Kidney capillary endothelial cell (primary cell): ENCODE measurements around the gene INO80B.
"Not testable (repeated sequence)": the region's sequence is repeated elsewhere in the genome, so short reads cannot be mapped to it uniquely, and the experiment has no call there.

Experiments
- DNase-seq: peaks from one replicate; pipeline ENCODE4 v3.0.0-alpha.2; 2018; ENCODE audit warnings: low spot score

INO80B gene

DNA sequence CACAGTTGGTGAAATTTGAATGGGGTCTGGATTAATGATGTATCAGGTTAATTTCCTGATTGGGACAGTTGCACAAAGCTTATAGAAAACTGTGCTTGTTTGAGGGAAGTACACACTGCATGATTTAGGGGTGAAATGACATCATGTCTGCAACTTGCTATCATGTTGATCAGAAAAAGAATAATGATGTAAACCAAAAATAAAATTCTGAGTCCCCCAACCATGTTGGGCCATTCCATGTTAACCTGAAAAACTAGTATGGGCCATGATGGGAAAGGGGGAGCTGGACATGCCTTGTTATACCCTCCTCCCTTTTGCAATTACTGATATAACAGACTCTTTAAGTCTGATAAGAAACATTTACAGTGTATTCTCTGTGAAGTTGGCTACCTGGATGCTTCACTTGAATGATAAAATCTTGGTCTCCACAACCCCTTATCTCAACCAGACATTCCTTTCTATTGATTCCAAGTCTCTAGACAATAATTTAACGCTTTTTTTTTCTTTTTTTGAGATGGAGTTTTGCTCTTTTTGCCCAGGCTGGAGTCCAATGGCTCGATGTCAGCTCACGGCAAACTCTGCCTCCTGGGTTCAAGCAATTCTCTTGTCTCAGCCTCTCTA is 4.2 kb upstream of the INO80B start:
- no peak for DNase-seq

DNA sequence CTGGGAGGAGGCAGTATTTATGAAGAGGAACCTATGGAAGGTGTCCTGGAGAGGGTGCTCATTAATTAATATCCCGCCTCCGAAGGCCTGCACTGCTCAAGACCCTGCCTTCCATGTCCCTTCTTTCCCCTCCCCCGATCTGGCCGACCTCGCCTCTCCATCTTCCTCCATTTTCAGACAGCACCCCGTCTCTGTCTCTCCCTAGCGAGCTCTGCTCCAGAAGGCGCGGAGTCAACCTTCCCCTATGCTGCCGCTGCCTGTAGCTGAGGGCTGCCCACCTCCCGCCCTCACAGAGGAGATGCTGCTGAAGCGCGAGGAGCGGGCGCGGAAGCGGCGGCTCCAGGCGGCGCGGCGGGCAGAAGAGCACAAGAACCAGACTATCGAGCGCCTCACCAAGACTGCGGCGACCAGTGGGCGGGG is 2.3 kb downstream of the INO80B start:
- no peak for DNase-seq

DNA sequence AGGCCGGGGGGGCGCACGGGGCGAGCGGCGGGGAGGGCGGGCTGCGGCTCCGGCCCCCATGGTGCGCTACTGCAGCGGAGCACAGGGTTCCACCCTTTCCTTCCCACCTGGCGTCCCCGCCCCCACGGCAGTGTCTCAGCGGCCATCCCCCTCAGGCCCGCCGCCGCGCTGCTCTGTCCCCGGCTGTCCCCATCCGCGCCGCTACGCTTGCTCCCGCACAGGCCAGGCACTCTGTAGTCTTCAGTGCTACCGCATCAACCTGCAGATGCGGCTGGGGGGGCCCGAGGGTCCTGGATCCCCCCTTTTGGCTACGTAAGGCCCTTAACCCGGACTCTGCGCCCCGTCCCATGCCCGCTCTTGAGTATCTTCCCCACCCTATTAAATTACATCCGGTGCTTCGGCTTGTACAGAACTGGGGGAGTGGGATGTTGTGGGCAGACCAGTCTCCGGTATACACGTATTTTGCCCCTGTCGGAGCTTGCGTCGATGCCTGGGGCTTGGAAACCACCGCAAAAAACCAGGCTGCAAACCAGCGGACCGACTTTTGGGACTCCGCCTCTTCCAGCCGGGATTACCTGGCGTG is 2.8 kb downstream of the INO80B start:
- DNase-seq: no peak

DNA sequence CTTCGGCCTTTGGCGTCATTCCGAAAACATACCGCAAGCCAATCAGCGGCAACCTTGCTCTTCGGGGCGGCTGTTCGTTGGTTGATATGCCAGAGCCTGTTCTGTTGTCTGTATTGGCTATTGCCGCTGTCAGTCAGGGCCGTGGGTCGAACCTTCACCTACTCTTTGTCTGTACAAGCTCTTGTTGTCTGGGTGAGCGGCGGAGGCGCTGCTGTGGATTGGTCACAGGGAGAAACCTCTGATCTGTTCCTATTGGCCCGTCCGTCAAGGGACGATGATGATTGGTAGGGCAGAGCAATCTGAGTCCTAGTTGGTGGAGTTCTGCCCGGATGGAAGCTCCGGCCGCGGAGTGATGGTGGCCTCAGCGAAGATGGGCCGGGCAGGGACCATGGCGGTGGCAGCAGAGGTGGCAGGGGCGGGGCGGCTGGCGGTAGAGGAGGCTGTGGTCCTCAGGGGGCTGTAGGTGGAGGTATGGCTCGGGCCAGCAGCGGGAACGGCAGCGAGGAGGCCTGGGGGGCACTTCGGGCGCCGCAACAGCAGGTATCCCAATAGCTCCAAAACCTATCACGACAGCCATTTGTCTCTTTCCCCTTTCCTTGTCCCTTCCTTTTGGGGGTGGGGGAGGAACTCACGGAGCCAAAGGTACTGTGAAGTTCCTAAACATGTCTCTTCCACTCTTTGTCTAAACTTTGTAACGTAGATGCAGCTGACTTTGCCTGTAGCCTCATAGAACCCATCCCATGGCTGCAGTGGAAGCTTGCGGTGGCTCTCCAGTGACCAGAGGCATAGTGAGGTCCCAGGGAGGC is 3.4 kb downstream of the INO80B start, which contains the start of gene WBP1:
TSS of gene WBP1 (plus strand) at position 307 of the 806 bp plus-strand sequence. CDS start at position 472, 165 bp downstream.
- peak; percentile 100 for DNase-seq

DNA sequence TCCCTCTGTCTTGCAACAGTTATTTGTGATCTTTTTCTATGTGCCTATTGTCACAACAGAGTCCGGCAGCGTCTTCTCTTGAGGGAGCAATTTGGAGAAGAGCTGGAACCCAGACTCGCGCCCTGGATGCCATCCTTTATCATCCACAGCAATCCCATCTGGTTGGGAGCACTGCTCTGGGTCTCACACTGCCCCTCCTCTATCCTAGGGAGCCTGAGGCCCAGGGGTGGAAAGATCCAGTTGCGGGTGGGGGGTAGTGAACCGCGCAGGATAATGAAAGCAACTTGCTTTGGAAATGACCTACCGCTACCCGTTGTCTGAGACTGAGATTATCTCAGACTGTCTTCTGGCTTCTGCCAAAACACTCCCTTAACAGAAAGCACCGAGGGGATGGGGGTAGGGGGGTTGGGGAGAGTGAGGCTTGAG is 4.1 kb downstream of the INO80B start:
- no peak for DNase-seq

DNA sequence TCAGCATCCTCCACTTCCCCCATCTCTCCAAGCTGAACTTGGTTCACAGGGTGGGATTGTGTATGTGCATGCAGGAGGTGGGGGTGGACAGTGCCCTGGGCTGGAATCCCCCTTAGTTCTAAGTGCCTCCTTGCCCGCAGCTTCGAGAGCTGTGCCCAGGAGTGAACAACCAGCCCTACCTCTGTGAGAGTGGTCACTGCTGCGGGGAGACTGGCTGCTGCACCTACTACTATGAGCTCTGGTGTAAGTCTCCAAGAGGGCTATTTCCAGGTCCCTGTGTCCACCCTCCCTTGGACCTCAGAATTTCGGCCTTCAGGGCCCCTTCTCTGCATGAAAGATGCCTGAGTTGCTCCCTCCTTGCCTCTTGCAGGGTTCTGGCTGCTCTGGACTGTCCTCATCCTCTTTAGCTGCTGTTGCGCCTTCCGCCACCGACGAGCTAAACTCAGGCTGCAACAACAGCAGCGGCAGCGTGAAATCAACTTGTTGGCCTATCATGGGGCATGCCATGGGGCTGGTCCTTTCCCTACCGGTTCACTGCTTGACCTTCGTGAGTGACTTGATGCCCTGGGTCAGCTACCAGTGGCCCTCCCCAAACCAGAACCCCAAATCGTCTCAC is 4.7 kb downstream of the INO80B start:
- not testable (repeated sequence) for DNase-seq

DNA sequence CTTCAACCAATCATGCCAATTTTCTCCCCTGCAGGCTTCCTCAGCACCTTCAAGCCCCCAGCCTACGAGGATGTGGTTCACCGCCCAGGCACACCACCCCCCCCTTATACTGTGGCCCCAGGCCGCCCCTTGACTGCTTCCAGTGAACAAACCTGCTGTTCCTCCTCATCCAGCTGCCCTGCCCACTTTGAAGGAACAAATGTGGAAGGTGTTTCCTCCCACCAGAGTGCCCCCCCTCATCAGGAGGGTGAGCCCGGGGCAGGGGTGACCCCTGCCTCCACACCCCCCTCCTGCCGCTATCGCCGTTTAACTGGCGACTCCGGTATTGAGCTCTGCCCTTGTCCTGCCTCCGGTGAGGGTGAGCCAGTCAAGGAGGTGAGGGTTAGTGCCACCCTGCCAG is 5.3 kb downstream of the INO80B start:
- not testable (repeated sequence) for DNase-seq

DNA sequence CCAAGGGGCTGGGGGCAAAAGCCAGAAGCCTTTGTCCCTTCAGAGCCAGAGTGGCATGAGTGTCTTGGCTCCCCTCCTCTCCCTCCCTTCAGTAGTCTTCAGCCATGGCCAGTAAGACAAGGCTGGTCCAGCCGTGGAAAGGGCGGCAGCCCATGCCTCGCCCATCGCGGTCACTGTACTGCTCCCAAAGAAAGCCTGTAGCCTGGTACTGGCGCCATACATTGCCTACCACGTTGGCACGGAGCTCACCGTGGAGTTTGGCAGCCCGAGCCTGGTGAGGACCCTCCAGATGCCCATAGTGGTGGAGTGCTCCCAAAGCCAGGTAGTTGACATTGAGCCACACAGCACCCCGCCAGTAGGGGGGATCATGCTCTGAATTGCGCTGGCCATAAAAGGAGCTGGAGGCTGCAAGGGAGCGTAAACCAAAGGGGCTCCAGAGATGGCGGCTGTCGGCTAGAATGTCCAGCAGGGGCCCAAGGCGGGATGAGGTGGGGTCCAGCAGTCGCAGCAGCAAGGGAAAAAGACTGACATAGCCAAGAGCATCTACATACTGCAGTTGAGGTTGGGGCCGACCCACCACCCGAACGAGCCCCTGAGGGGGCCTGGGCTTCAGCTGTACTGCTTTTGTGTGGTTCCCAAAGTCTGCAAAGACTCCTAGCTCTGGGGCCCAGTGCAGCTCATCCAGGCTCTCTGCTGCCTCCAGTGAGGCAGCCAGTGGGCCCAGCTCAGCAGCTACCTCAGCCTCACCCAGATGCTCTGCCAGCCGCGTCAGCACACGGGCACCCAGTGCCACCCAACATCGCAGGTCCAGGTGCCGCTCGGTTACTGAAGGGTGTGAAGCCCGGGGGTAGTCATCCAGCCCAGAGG is 6.5 kb downstream of the INO80B start:
- DNase-seq: no peak

DNA sequence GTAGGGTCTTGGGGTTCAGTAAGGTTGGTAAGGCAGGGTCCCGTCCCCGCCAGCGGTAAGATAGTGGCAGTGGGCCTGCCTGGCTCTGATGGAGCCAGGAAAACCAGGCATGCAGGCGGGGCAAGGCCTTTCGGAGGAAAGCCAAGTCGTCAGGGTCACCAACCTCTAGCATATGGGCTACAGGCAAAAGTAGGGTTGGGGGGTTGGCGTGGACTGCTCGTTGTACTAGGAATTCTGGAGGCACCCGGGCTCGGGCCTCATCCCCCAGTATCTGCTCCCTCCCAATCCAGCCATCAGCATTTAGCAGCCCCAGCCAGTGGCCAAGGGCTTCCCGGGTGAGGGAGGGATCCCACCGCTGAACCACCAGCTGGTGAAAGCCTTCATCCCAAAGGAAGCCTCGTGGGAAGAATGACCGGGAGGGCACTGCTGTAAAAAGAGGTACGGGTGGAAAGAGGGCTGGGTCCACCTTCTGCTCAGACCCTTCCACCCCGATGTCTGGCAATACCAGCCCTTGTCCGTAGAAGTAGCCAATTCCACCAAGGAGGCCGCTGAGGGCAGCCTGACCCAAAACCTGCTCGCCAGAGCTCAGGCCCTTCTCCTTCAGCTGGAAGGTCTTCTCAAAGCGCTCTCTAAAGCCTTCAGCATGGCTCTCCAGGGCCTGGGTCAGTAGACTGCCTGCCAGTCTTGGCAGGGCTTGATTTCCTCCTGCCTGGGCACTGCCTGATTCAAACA is 7.3 kb downstream of the INO80B start:
- DNase-seq: no peak

DNA sequence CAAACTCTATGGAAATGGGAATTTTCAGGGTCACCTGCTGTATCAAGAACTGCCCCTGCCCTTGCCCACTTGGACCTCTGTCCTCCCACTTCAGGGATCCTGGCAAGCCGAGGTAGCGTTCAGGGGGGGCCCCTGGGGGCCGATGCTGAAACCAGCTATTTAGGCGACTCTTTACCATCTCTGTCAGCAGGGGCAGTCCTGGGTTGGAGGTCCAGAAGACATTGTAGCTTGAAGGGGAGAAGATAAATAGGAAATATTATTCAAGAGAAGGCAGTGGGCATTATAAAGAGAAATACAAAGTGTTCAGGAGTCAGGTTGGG is 7.9 kb downstream of the INO80B start:
- no peak for DNase-seq

DNA sequence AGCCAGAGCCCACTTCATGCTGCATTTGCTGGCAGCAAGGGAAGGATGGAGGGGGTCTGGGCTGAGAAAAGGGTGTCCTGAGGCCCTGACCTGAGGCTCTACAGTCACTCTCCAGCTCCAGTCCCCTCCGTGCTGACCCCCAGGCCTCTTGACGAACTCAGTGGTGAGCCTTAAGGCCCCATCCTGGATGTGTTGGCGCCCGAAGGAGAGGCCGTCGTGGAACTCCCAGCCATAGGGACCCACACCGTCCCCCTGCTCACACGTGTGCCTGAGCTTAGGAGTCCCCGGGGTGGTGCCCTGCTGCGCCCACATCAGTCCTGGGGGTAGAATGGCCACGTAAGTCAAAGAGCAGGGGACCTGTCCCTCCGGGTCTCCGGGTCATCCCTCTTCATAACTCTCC is 9.5 kb downstream of the INO80B start:
- no peak for DNase-seq

DNA sequence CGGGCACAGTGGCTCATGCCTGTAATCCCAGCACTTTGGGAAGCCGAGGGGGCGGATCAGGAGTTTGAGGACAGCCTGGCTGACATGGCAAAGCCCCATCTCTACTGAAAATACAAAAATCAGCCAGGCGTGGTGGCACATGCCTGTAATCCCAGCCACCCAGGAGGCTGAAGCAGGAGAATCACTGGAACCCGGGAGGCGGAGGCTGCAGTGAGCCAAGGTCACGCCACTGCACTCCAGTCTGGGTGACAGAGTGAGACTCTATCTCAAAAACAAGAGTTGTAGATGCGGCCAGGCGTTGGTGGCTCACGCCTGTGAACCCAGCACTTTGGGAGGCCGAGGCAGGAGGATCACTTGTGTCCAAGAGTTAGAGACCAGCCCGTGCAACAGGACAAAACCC is 15.9 kb downstream of the INO80B start:
- not testable (repeated sequence) for DNase-seq

DNA sequence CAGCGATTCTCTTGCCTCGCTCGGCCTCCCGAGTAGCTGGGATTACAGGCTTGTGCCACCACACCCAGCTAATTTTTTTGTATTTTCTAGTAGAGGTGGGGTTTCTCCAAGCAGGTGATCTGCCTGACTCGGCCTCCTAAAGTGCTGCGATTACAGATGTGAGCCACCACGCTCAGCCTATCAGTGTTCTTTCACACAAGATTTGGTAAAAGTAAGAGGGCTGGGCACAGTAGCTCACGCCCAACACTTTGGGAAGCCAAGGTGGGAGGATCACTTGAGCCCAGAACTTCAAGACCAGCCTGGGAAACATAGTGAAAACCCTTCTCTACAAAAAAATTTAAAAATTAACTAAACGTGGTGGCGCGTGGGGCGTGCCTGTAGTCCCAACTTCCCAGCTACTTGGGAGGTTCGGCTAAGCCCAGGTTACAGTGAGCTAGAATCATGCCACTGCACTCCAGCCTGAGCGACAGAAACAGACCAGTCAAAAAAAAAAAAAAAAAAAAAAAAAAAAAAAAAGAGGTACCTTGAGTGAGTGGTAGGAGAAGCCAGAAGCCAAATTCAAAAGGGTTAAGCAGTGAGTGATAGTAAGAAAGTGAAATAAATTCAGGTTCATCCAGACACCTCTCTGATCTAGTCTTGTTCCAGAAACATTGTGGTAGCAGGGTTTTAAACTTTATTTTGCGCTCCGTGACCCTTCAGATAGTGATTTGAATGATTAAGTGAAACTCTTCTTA is 16.6 kb downstream of the INO80B start:
- DNase-seq: no peak

DNA sequence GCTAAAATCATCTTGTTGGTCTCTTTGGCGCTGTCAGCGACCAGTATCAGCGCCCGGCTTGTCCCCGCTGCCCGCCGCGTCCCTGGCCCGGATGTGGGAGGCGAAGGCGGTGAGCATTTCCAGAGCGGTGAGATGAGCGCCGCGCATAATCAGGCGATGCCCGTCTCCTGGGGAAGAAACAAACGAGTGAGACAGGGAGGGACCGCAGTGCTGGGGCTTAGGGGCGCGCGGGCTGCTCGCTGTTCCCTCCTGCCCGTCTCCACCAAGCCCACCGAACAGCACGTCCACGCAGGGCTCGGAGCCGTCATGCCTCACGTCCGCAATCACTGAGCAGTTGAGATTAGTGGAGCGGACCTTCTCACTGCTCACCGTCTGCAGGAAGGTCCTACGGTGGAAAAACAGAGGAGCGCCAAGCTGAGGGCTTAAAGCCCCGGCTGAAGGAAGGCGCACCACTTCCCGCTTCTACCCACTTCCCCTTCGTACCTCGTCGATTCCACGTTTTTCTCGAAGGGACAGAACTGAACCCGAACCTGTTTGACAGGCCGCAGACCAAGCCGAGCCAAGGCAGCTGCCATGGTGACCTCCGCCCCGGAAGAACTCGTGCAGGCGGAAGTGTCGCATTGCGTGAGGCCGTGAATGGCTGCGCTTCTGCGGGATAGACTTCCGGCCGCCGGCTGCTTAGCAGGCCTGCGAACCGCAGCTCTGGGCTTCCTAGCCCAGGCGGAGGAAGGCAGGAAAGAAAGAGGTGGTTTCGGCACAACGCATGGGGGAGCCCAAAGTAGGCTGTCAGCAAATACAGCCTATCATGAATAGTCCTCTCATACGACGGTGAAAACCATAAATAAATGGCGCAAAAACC is 17.4 kb downstream of the INO80B start, which contains the start of gene MRPL53:
TSS of gene MRPL53 (minus strand) at position 595 of the 859 bp plus-strand sequence. CDS start at position 575, 20 bp downstream.
- DNase-seq: peak; percentile 91

DNA sequence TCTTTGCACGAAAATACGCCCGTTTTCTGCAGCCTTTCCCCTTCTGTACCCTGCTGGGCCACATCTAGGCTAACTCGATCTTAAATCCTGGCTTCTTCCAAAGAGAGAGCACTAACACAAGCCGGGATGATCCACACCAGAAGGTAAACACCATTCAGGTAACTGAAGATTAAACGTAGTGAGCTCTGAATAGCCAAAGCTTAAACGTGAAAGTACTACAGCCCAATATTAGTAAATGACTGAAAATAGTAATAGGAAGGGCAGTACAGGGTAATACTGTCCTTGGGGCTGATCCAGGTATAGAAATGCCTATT is 18.0 kb downstream of the INO80B start:
- no peak for DNase-seq

DNA sequence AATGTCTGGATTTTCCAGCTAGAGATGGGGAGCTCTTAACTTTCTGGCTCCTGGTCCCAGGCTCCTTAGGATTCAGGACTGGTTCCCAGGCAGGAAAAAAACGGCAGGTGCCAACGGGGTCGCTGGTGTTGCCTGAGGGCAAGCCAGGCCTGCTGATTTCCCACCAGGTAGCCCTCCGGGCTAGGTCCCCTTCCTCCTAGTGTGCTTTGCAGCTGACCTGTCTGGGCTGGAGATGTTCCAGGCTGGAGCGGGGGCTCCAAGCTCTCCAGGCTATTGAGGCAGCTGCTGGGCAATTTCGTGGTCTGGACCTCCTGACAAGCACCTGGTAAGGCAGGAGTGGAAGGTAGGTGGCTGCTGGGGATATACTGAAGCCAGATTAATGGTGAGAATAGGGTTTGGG is 19.6 kb downstream of the INO80B start:
- DNase-seq: no peak

DNA sequence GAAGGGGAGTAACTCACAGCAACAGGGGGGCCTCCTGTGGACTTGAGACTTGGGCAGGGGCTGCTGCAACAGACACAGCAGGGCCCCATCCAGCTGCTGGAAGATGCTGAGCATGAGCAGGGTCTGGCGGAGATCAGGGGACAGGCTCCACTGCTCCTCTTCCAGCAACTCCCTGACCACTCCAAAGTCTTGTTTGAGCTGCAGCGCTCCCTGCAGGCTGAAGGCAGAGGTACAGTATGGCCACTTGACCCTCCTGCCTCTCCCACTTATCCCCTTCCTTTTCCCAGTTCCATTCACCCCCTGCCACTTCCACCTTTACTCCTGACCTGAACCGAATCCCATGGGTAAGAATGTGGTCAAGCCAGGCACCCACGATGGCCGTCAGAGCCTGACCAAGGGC is 20.0 kb downstream of the INO80B start:
- no peak for DNase-seq

DNA sequence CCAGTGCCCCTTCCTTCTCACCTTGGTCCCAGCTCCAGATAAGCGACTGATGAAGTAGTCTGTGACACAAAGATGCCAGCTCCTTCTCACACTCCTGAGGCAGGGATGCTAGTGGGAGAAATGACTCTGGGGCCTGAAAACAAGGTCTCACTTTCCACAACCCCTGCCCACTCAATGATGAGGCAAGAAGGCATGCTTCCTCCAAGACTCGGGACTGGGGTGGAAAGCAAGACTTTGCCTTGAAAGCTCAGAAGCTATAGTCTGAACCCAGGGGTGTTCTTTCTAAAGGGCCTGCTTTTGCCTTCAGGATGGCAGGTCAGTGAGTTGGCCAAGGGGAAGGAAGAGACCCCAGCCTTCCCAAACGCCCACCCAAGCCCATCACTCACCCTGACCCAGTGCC is 26.5 kb downstream of the INO80B start:
- no peak for DNase-seq

DNA sequence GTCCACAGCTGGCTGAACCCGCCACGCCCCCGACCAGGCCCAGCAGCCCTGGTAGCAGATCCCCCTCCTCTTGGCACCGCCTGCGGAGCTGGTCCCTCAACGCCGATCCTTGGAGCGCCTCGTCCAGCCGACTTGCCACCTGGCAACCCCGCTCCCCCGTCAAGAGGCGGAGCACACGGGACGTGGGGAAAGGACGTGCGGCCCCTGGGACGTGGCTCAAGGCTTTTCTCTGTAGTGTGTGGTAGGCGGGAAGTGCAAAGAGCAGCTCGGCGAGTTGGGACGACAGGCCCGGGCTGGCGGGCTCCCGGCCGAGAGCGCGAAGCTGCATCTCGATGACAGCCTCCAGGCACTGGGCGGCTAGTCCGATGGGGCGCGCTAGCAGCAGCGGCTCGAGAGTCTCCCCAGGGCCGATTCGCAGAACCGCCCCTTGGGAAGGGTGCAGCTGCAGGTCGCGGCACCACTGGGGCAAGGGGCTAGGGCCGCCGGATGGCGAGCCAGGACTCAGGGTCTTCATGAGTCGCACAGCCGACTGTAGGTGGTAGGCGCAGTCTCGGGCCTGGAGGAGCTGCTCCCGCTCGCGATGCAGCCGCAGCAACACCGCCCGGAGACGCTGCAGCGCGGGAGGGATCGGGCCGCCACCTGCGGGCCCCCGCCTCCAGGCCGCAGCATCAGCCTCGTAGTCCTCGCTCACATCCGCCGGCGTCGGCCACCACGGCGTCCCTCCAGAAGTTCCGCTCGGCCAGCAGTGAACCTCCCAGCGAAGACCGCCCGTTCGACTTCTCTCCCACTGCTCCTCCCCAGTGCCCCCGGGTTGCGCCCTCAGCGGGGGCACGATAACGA is 27.3 kb downstream of the INO80B start:
- no peak for DNase-seq
